ENCODE measurements around the gene TARBP1. TPM values are rescaled to one million over a fixed set of nuclear protein-coding genes. Genes with fewer than 3 reads are reported as not detected.

TARBP1 gene
- total RNA-seq, 4 donors from 2014 or later, result 5.7 to 11.9 (median 8.2) TPM

DNA sequence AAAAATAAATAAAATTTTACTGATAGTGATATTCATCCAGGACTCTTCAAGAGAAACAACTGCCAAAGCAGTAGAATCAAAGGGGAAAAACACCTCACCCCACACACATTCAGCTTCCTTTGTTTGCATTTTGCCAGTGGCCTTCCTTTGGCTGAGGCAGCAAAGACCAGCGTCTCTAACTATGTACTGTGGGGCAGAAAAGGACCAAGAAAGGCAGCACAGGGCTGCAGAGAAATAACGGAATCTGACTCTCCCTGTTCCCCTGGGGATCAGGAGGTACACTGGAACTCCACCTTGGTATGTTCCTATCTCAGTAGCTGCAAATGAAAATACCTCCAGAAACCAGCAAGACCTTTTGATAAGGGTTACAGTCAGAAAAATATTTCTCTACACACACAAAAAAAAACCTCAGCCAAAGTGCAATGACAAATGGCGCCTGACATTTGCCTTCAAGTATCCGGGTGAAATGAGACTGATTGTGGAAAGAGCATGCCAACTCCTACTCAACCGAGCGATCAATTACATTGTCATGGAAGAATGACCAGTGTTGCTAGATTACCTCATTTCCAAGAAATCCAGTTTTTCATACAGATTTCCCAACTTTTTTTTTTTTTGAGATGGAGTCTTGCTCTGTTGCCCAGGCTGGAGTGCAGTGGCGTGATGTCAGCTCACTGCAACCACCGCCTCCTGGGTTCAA lies 50.9 kb downstream of the TARBP1 start:
- TF ChIP-seq POLR2A (IDR thresholded peaks at IDR 0.05), result no peak
- TF ChIP-seq, protein P1, sequence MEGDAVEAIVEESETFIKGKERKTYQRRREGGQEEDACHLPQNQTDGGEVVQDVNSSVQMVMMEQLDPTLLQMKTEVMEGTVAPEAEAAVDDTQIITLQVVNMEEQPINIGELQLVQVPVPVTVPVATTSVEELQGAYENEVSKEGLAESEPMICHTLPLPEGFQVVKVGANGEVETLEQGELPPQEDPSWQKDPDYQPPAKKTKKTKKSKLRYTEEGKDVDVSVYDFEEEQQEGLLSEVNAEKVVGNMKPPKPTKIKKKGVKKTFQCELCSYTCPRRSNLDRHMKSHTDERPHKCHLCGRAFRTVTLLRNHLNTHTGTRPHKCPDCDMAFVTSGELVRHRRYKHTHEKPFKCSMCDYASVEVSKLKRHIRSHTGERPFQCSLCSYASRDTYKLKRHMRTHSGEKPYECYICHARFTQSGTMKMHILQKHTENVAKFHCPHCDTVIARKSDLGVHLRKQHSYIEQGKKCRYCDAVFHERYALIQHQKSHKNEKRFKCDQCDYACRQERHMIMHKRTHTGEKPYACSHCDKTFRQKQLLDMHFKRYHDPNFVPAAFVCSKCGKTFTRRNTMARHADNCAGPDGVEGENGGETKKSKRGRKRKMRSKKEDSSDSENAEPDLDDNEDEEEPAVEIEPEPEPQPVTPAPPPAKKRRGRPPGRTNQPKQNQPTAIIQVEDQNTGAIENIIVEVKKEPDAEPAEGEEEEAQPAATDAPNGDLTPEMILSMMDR (IDR thresholded peaks at IDR 0.05 in 4 of 5, conservative IDR thresholded peaks at IDR 0.05 in 1 of 5), result no peak

DNA sequence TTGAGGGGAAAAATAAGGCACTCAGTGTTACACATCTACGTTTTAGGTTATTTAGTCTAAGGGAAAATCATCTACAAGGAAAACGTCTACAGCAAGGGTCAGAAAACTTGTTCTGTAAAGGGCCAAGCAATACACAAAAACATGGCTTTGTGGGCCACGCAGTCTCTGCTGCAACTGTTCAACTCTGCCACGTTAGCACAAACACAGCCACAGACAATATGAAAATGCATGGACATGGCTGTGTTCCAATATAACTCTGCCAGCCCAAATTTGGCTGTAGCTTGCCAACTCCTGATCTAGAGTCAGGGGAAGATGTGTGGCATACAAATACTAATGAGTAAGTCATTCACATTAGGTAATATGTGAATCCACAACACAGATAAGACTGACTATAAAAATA lies 65.0 kb downstream of the TARBP1 start:
- Histone ChIP-seq H3K36me3 (peaks cover 0 to 32% of the 10 kb centered on the region in 2 donors), H3K4me3 (no peak overlapping the region), H3K9me3 (no peaks in the 10 kb centered on the region), H3K27ac (no peak overlapping the region), H3K4me1 (no peaks in the 10 kb centered on the region), H3K27me3 (no peaks in the 10 kb centered on the region)
- ATAC-seq, result no peak
- intact Hi-C loops (cut with DNase I; ENCODE audit: low total_unique reads), result no loop called here
- in situ Hi-C loops (cut with MboI; ENCODE audit: low sequenced_read_pairs in 4 of 4), result no loop called here
- DNase-seq, result no peak
- TF ChIP-seq, protein P1 (IDR thresholded peaks at IDR 0.05 in 4 of 5, conservative IDR thresholded peaks at IDR 0.05 in 1 of 5), result no peak
- TF ChIP-seq POLR2A (IDR thresholded peaks at IDR 0.05), result no peak

More for the DNA sequence above, 50.9 kb downstream of the TARBP1 start:
- no peaks in the 10 kb centered on the region for H3K9me3 ChIP-seq
- intact Hi-C loops (cut with DNase I; ENCODE audit: low total_unique reads) (no loop called here), in situ Hi-C loops (cut with MboI; ENCODE audit: low sequenced_read_pairs in 4 of 4) (no loop called here)
- no peak overlapping the region for H3K27ac ChIP-seq
- DNase-seq (no peak), ATAC-seq (no peak)
- H3K4me1 ChIP-seq, result no peaks in the 10 kb centered on the region
- H3K4me3 ChIP-seq, result no peak overlapping the region
- H3K36me3 ChIP-seq, result peaks cover 0 to 56% of the 10 kb centered on the region in 2 donors
- H3K27me3 ChIP-seq, result no peaks in the 10 kb centered on the region

DNA sequence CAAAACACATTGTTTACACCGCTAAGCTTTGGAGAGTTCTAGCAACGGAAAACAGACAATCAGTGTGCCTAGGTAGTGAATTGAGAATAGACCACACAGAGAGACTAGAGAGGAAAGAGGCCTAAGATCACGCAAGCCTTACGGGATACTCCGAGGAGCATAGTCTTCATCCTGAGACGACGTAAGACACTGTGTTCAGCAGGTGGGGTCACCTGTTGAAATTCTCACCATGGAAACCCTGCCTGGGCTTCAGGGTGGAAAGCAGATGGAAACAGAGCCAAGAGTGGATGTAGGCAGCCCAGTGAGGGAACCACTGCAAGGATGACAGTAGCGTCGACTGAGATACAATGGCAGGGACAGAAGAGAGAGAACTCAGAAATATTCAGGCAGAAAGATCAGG lies 65.5 kb downstream of the TARBP1 start:
- peaks cover 0 to 32% of the 10 kb centered on the region in 2 donors for H3K36me3 ChIP-seq
- TF ChIP-seq, protein P1 (IDR thresholded peaks at IDR 0.05 in 4 of 5, conservative IDR thresholded peaks at IDR 0.05 in 1 of 5), result no peak
- TF ChIP-seq POLR2A (IDR thresholded peaks at IDR 0.05), result no peak
- no peak for ATAC-seq

GRCh38 chr1:234412830-234413229 lies 66.1 kb downstream of the TARBP1 start:
- H3K27me3 ChIP-seq, result no peaks in the 10 kb centered on the region
- DNase-seq (no peak), ATAC-seq (no peak)
- no peak overlapping the region for H3K27ac ChIP-seq
- intact Hi-C loops (cut with DNase I; ENCODE audit: low total_unique reads), result no loop called here
- H3K4me1 ChIP-seq, result no peaks in the 10 kb centered on the region
- H3K9me3 ChIP-seq, result no peaks in the 10 kb centered on the region
- no peak overlapping the region for H3K4me3 ChIP-seq
- TF ChIP-seq, protein P1 (IDR thresholded peaks at IDR 0.05 in 4 of 5, conservative IDR thresholded peaks at IDR 0.05 in 1 of 5), result no peak
- TF ChIP-seq POLR2A (IDR thresholded peaks at IDR 0.05), result no peak
- in situ Hi-C loops (cut with MboI; ENCODE audit: low sequenced_read_pairs in 4 of 4), result no loop called here
- peaks cover 0 to 32% of the 10 kb centered on the region in 2 donors for H3K36me3 ChIP-seq

More for the DNA sequence above, 65.5 kb downstream of the TARBP1 start:
- Histone ChIP-seq H3K27ac (no peak overlapping the region), H3K4me1 (no peaks in the 10 kb centered on the region), H3K4me3 (no peak overlapping the region), H3K27me3 (no peaks in the 10 kb centered on the region), H3K9me3 (no peaks in the 10 kb centered on the region)
- in situ Hi-C loops (cut with MboI; ENCODE audit: low sequenced_read_pairs in 4 of 4) (no loop called here), intact Hi-C loops (cut with DNase I; ENCODE audit: low total_unique reads) (no loop called here)
- no peak for DNase-seq

All from gastrocnemius medialis (tissue), 4 donors.